ENCODE data around the gene PIF1. TPM values are rescaled to one million over a fixed set of nuclear protein-coding genes. Genes with fewer than 3 reads are reported as not detected.

The PIF1 gene
- total RNA-seq, 1 donor from 2014 or later: 4.8 TPM

DNA sequence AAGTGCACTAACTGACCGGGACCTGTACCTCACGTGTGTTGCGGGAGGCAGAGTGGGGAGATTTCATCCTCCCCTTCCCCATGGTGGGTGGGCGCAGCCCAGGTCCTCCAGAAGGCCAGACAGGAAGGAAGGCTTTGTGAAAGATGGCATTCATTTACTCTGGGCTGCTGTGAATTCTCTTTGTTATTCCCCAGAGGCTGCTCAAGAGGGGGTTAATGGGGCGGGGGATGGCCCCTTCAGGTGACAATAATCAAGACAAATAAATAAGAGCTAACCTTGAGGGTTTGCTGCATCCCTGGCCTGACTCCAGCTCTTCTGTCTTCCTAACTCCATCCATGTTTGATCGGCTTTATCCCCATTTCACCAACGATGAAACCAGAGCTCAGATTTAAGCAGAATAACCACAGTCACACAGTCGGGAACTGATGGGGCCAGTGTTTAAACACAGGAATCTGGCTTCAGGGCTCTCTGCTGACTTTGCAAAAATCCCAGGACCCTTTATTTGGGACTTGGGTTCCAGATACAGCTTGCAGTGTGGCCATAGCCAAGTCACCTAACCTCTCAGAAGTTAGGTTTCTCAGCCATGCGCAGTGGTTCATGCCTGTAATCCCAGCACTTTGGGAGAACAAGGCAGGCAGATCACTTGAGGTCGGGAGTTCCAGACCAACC, 16.5 kb downstream of the PIF1 start:
- no peak overlapping the region for H3K27ac Mint-ChIP-seq (ENCODE audit: unreplicated experiment)
- peaks cover 9% of the 10 kb centered on the region for H3K4me1 Mint-ChIP-seq (ENCODE audit: unreplicated experiment)
- no peak for DNase-seq (ENCODE audit: extremely low spot score, unreplicated experiment)
- H3K36me3 Mint-ChIP-seq (ENCODE audit: unreplicated experiment): no peaks in the 10 kb centered on the region
- H3K4me3 Mint-ChIP-seq (ENCODE audit: unreplicated experiment): no peak overlapping the region
- H3K9me3 Mint-ChIP-seq (ENCODE audit: unreplicated experiment): no peaks in the 10 kb centered on the region
- TF ChIP-seq, protein P1, sequence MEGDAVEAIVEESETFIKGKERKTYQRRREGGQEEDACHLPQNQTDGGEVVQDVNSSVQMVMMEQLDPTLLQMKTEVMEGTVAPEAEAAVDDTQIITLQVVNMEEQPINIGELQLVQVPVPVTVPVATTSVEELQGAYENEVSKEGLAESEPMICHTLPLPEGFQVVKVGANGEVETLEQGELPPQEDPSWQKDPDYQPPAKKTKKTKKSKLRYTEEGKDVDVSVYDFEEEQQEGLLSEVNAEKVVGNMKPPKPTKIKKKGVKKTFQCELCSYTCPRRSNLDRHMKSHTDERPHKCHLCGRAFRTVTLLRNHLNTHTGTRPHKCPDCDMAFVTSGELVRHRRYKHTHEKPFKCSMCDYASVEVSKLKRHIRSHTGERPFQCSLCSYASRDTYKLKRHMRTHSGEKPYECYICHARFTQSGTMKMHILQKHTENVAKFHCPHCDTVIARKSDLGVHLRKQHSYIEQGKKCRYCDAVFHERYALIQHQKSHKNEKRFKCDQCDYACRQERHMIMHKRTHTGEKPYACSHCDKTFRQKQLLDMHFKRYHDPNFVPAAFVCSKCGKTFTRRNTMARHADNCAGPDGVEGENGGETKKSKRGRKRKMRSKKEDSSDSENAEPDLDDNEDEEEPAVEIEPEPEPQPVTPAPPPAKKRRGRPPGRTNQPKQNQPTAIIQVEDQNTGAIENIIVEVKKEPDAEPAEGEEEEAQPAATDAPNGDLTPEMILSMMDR (IDR thresholded peaks at IDR 0.05): no peak
- H3K27me3 Mint-ChIP-seq (ENCODE audit: unreplicated experiment): no peaks in the 10 kb centered on the region

DNA sequence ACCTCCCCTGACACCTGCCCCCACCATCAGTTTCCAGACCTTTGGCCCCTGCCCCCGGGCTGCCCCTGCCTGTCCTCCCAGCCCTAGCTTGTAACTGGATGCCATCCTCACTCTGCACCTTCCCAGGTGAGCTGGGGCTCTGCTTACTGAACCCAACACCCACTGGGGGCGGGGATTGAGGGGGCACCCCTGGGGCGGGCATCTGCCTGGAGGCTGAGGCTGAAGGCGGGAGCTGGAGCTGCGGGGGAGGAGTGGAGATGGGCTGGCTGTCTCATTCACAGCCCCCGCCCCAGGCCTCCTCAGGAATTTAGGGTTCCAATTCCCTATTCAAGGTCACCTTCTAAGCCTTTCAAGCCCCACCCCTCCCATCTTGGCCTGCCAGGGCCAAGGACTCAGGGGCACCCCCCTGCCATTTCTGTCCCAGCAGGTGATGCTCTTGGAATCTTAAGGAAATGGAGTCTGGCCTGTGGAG, 17.7 kb downstream of the PIF1 start:
- Mint-ChIP-seq H3K4me1 (ENCODE audit: unreplicated experiment) (peaks cover 3% of the 10 kb centered on the region), H3K27ac (ENCODE audit: unreplicated experiment) (no peak overlapping the region), H3K36me3 (ENCODE audit: unreplicated experiment) (no peaks in the 10 kb centered on the region), H3K27me3 (ENCODE audit: unreplicated experiment) (no peaks in the 10 kb centered on the region), H3K4me3 (ENCODE audit: unreplicated experiment) (no peak overlapping the region), H3K9me3 (ENCODE audit: unreplicated experiment) (no peaks in the 10 kb centered on the region)
- TF ChIP-seq, protein P1 (IDR thresholded peaks at IDR 0.05): no peak
- DNase-seq (ENCODE audit: extremely low spot score, unreplicated experiment): no peak

DNA sequence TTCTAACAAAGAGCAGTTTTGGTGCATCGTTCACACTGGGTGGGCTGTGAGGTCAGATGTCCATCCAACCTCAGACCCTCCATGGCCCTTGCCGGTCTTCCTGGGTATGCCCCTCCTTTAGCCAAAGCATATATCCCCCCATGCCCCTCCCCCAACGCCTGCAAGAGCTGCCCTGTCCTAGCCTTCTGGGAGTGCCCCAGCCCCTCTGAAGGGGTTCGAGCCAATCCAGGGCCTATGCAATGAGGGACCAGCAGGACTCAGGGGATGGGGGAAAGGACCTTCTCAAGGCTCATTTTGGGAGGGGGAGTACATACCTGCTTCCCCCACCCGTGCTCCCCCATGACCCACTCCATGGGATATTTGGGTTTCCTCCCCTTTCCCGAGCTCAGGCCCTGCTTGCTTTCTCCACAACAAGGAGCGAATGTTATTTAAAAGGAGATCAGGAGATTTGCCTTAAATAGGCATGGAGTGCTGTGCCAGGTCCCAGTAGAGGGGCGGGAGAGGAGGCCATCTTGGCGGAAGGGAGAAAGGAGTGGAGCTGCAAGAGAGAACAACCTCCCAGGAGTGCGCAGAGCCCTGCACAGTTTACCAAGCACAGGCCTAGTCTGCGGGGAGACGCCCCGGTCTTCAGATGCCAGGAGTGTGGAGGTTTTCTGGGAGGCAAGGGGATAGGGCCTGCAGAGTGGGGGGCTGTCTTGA, 18.2 kb downstream of the PIF1 start:
- no peak overlapping the region for H3K27ac Mint-ChIP-seq (ENCODE audit: unreplicated experiment)
- no peaks in the 10 kb centered on the region for H3K27me3 Mint-ChIP-seq (ENCODE audit: unreplicated experiment)
- H3K9me3 Mint-ChIP-seq (ENCODE audit: unreplicated experiment): no peaks in the 10 kb centered on the region
- no peak for DNase-seq (ENCODE audit: extremely low spot score, unreplicated experiment)
- no peaks in the 10 kb centered on the region for H3K36me3 Mint-ChIP-seq (ENCODE audit: unreplicated experiment)
- TF ChIP-seq, protein P1 (IDR thresholded peaks at IDR 0.05): no peak
- H3K4me3 Mint-ChIP-seq (ENCODE audit: unreplicated experiment): no peak overlapping the region
- peaks cover 1% of the 10 kb centered on the region for H3K4me1 Mint-ChIP-seq (ENCODE audit: unreplicated experiment)

DNA sequence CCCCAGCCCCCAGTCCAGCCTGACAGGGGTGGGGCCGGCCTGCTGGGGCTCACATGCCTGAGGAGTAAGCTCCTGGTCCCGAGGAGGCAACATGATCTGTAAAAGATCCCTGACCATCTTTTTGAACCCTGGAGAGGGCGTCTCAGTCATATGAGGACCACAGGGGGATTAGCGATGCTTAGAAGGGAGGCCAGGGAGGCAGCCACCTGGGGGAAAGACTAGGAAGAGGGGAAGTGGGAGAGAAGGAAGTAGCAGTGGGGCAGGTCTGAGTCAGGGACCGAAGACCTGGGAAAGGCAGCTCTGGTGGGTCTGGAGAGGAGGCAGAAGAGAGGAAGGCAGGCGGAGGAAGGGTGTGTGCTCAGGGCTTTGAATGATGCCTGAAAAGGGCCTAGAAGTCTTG, 18.9 kb downstream of the PIF1 start:
- no peaks in the 10 kb centered on the region for H3K27me3 Mint-ChIP-seq (ENCODE audit: unreplicated experiment)
- H3K4me3 Mint-ChIP-seq (ENCODE audit: unreplicated experiment): no peak overlapping the region
- H3K36me3 Mint-ChIP-seq (ENCODE audit: unreplicated experiment): no peaks in the 10 kb centered on the region
- H3K4me1 Mint-ChIP-seq (ENCODE audit: unreplicated experiment): peaks cover 1% of the 10 kb centered on the region
- DNase-seq (ENCODE audit: extremely low spot score, unreplicated experiment): no peak
- no peaks in the 10 kb centered on the region for H3K9me3 Mint-ChIP-seq (ENCODE audit: unreplicated experiment)
- TF ChIP-seq, protein P1 (IDR thresholded peaks at IDR 0.05): no peak
- H3K27ac Mint-ChIP-seq (ENCODE audit: unreplicated experiment): no peak overlapping the region

DNA sequence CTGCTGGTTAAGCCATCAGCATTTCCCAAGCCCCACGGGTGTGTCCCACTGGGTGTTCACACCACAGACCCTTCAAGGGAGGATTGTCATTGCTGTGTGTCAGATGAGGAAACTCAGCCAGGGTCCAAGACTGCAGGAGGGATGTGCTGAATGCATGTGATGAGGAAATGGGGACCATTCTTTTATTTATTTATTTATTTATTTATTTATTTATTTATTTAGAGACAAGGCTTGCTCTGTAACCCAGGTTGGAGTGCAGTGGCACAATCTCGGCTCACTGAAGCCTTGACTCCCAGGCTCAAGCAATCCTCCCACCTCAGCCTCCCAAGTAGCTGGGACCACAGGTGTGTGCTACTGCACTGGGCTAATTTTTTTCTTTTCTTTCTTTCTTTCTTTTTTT, 20.8 kb downstream of the PIF1 start:
- no peak overlapping the region for H3K4me3 Mint-ChIP-seq (ENCODE audit: unreplicated experiment)
- TF ChIP-seq, protein P1 (IDR thresholded peaks at IDR 0.05): no peak
- H3K27me3 Mint-ChIP-seq (ENCODE audit: unreplicated experiment): no peaks in the 10 kb centered on the region
- H3K9me3 Mint-ChIP-seq (ENCODE audit: unreplicated experiment): no peaks in the 10 kb centered on the region
- no peak for DNase-seq (ENCODE audit: extremely low spot score, unreplicated experiment)
- H3K4me1 Mint-ChIP-seq (ENCODE audit: unreplicated experiment): peaks cover 2% of the 10 kb centered on the region
- no peak overlapping the region for H3K27ac Mint-ChIP-seq (ENCODE audit: unreplicated experiment)
- H3K36me3 Mint-ChIP-seq (ENCODE audit: unreplicated experiment): no peaks in the 10 kb centered on the region

Data from osteocyte (in vitro differentiated cells).